GM03348 (cell line): ENCODE measurements around the gene COX18.

ENCODE experiments used
- DNase-seq: peaks from one replicate; pipeline ENCODE4 v3.0.0; 2012; ENCODE audit warnings: low spot score

COX18 gene, protein sequence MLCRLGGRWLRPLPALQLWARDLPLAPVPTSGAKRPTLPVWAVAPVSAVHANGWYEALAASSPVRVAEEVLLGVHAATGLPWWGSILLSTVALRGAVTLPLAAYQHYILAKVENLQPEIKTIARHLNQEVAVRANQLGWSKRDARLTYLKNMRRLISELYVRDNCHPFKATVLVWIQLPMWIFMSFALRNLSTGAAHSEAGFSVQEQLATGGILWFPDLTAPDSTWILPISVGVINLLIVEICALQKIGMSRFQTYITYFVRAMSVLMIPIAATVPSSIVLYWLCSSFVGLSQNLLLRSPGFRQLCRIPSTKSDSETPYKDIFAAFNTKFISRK

DNA sequence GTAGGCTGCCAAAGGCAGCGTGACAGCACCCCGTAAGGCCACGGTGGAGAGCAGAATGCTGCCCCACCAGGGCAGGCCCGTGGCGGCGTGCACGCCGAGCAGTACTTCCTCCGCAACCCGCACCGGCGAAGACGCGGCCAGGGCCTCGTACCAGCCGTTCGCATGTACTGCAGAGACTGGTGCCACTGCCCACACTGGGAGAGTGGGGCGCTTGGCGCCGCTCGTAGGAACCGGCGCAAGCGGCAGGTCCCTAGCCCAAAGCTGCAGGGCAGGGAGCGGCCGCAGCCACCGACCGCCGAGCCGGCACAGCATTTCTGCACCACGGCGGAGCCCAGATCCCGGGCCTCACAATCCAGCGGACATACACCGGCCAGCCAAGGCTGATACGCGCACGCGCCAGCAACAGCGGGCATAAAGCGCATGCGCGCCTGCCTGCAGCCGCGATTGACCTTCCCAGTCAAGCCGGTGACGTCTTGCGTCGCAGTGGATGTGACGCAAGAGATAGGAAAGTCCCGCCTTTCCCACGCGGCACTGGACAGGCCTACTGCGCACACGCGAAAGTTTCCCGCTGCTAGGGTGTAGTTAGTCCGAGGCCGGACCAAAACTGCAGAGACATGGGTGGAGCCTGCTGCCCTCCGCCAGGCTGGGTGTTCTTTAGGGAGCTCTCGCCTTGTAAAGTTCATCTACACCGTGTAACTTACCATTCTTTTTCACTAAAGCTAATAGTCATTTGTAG, at the start of gene COX18:
TSS of gene COX18 (minus strand) at position 379 of the 736 bp plus-strand sequence. CDS start at position 312, 67 bp downstream.
- peak; percentile 97 for DNase-seq

DNA sequence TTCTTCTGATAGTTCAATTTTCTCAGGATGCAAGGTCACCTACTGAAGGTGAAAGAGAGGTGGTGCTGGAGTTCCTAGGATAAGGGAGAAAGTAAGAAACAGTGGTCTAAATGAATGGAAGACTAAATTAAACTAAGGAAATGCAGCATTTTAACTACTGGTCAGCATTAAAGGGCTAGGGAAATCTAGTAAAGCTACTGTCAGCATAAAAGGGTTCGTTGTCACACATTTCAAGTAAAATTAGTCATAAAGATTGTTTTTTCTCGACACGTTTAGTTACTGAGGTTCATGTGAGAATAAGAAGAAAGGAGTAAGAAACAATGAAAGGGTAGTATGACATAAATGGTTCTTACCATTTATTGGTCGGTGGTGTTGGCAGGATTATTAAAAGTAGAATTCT, 40.0 kb upstream of the COX18 start:
- DNase-seq = no peak

DNA sequence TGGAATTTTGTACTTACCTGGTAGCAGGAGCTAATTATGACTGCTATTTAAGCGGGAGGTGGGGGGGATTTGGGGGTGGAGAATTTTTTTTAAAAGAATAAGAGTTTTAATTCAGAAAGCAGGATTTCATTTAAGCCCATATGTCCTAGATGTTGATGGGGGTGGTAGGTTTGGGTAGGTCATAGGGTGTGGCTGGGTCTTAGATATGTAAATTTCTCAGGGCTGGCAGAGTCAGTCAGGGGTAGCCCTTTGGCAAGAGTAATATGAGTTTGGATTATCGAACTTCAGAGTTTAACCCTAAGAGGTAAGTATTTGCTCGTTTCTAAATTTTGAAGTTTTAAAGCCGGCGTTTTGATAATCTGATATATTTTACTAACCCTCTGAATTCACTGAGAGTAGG, 35.2 kb upstream of the COX18 start:
- no peak for DNase-seq

DNA sequence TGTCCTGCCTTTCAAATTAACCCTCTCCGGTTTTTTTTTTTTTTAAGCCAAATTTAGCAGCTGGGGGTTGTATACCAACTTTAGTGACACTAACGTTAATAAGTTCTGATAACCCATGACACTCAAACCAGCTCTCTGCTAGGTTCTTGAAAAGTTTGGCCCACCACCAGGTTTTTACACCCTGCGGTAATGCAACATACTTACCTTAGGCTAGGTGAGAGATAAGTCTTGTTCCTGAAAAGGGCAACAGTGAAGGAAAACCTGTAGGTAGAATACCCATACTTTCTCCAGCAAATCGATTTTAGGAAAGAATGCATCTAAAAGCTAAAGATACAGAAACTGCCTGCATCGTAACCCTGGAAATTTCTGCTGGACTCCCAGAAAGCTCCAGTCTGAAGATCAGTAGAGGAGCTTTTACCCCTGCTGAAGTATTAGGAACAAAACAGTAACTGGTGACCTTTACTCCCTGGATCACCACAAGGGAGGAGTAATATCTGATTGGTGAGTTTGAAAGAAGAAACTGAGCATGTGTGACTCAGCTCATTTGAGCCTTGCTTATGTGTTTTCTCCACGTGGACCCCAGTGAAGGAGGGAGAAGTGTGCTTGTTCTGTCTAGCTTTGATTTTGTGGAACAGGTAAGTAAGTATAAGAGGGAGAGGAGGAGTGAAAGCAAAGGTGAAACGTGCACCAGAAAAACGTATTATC, 34.4 kb upstream of the COX18 start:
- no peak for DNase-seq

DNA sequence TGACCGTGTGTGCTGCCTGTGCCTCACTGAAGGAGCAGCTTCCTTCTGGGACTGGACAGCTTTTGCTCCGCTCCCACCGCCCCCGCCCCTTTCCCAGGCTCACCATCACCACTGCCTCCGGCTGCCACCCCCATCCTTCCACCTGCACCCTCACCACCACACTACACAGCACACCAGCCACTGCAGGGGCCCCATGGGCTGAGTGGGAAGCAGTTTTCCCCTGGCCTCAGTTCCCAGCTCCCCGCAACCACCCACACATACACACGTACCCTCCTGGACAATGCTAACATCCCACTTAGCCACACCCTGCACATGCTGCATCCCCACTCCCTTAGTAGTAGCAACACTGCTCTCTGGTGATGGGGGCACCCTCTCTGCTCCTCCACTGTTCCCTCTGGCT, 29.6 kb upstream of the COX18 start:
- DNase-seq = no peak

DNA sequence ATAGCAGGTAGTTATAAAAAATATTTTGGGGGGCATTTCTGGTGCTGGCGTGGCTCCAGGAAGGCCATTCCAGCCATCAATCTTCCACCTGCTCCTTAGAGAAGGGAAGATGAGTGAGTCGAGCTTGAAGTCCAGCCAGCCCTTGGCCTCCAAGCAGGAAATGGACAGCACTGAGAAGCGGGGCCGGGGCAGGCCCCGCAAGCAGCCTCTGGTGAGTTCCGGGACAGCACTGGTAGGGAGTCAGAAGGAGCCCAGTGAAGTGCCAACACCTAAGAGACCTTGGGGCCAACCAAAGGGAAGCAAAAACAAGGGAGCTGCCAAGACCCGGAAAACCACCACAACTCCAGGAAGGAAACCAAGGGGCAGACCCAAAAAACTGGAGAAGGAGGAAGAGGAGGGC, 29.2 kb upstream of the COX18 start:
- DNase-seq = no peak

DNA sequence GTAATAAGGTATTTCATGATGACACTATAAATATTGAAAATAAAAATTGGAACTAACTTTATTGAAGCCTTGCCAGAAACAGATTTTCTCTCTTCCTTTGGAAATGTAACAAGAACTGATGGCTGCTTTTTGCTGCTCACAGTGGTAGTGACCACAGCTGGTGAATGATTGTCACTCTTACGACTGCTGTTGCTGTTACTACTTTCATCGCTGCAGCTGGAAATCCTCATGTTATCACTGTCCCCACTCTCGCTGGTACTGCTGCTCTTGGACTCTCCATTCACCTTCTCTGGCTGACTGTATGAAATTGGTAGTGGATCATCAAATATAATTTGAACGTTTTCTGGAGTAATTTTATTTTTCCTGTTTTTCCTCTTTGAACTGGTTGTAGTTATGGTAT, 28.5 kb upstream of the COX18 start:
- no peak for DNase-seq

DNA sequence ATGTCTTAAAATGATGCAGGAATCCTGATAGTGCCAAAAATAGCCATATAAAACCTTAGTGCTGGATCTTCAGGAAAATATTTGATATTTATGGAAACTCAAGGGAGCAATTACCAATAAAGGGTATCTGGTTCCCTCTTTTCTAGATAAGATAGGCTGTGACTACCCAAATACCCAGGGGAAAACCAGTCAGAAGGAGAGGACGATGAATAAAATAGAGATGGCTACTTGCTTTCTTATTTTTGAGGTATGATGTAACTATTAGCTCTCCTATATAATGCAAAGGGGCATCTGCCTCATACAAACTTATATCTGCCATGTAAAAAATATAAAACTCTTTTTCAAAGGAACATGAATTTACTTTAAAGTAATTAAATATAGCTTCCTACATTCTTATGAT, 23.4 kb upstream of the COX18 start:
- no peak for DNase-seq

DNA sequence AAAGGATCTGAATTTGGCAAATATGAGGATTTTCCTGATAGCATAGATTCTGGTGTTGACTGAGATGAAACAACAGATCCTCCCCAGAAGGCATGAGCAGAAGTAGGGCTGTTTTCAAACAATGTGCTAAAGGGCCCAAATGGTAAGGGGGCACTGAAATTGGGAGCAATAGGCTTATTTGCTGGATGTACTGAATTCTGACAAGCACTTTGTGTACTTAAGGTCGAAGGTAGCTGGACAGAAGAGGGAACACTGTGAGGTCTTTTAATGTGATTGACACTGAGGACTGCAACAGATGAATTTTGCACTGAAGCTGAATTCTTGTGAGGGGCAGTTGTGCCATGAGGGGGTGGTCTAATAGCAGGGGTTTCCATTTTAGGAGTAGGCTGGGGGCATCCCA, 21.2 kb upstream of the COX18 start:
- DNase-seq = no peak

DNA sequence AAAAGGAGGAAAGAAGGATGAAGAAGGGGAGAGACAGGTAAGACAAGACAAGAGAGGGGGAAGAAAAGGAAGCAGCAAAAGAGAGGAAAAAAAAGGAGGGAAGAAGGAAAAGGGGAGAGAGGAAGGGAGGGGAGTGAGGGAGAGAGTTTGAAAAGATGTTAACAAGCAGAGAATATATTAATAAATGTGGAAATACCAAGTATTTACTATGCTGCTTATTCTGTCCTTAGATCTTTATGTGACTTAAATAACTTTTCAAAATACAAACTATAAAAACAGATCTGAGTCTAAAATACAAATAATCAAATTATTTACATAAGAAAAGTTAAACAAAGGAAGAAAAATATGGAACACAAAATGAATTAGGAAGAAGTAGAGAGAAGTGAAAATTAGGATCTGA, 18.4 kb upstream of the COX18 start:
- no peak for DNase-seq

DNA sequence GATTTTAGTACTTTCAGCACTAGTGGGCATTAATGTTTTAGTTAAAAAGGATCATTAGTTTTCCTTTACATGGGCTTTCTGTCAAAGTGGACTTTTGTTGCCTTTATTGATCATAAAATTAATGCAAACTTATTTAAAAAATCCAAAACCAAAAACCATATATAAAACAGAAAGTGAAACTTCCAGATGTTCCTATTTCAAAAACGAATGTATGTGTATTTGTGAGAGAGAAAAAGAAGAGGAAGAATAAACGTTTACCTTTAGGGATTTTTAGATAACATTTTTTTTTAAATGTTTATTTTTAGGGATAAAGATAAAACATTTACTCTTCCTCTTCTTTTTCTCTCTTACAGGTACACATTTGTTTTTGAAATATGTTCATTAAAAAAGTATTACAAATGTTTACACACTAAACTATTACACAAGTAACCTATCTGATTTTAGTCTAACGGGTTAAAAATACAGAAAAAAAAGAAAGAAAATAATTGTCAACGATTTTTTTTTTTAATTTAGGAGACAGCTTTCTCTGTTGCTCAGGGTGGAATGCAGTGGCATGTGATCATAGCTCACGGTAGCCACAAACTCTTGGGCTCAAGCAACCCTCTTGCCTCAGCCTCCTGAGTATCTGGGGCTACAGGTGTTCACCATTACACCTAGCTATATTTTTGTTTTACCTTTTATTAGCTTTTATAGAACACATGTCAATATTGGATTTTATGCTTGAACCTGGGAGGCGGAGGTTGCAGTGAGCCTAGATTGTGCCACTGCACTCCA, 16.8 kb upstream of the COX18 start:
- DNase-seq = no peak

DNA sequence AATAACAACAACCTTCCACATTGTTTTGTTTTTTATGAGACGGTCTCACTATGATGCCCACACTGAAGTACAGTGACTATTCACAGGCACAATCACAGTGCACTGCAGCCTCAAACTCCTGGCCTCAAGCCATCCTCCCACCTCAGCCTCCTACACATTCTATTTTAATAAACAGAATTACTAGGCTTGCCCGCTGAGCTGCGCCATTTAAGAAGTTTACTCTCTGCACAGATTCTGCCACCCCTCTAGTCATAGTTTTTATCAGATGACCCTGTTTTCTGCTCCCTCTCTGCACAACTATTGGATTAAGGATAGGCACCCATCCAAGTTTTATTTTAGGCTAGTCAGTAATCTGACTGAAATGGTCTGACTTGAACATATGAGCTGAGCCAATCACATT, 11.3 kb upstream of the COX18 start:
- no peak for DNase-seq

DNA sequence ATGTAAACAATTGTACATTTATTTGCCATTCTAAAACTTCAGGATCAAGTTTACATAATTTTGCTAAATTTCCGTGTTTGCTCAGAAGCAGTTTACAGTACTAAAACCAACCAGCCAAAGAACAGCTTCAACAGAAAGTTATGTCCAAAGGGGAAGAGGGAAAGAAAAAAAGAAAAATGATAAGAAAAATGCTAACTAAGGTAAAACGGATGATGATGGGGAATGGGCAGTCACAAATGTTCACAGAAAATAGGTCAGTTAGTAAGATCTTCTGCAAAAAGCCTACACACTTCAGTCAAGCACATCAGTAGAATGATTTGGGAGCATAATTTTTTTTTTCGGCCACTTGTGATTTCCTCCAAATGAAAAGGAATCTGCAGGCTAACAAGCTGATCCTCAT, 6.3 kb upstream of the COX18 start:
- DNase-seq = no peak

DNA sequence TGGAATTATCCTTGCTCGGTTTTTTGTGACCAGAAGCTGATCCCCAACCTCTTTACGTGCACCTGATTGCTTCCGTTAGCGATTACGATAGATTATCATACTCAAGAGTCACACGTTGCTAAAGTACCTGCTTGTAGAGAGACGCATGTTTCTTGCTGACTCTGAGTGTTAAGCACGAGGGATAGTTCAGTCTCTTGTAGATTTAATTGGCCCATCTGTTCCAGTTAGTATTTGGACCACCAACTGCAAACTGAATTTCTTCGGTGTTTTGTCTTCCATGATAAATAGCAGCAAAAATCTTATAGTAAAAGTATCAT, 516 bp upstream of the COX18 start:
- no peak for DNase-seq

DNA sequence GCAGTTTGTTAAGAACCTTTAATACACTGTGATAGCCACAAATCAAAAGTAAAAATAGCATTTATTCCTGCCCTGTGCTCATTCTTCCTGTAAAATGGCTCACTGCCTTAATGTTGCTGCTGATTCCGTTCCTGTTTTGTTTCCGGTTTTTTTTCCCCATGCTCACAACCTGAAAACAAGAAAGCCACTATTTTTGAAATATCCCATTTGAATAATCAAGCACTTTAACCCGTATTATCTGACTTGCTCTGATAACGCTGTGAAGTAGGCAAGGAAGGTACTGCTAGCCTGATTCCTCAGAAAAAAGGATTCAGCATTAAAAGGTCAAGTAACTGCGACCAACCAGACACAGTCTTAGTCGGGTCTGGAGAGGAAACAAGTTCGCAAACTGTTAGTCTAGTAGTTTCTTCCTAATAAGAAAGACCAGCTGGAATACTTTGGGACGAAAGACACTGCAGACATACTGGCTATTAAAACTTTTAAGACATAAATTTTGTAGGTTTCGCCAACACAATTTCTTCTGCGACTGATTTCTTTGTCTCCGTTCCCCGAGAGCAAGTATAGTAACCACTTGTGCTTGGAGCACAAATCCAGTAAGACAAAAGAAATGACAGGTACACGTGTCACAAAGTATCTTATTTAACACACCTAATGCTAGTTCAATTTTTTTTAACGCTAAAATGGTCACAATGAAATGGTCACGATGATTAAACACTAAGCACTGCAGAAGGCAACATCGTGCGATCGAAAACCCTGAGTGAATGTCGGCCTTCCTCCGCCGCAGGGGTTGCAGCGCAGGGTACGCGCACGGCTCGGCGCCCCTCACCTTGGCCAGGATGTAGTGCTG, 802 bp downstream of the COX18 start:
- peak; percentile 15 for DNase-seq

DNA sequence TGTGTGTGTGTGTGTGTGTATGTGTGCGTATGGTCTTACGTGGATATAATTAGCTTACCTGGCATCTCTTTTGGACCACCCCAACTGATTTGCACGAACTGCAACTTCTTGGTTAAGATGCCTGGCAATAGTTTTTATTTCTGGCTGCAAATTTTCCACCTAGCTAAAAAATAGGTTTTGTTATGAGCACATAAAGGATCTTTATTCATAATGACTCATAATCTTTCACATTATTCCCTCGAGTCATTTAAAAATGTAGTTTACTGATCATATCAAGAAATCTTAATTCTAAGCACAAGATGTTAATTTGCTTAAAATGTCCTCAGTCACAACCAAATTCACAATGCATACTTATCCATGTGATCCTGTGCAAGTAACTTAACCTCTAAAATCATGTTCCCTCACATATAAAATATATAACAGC, 1.5 kb downstream of the COX18 start:
- peak; percentile 6 for DNase-seq

DNA sequence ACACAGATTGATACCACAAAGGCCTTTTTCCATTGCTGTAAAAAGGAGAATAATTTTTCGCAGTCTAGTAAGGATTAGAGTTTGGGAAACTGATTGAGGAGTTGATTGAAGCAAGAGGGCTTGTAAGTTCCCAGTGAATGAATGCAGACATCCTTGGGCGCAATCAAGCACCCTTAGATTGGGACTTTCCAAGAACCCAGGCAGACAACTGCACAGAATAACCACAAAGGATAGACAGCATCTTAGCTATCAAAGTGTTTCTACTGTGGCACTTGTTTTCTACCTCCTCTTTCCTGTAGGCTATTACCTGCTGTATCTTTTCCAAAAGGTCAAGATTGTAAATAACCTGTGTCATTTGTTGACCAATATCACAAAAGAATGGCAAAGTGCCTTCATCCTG, 2.6 kb downstream of the COX18 start:
- DNase-seq = no peak

DNA sequence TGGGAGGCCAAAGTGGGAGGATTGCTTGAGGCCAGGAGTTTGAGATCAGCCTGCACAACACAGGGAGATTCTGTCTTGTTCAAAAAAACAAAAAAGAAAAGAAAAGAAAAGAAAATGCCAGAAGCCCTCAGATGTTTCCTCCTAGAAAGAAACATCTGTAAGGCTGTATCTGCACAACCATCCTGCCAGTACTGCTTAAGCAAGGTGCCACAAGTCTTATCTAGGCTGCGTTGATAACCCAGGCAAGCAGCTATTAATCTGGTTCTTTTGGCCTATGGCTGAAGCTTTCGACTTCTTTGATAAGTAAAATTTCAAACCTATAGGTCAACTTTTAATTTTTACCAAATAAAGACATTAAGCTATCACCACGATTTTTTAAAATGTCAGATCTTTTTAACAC, 3.1 kb downstream of the COX18 start:
- DNase-seq = no peak

DNA sequence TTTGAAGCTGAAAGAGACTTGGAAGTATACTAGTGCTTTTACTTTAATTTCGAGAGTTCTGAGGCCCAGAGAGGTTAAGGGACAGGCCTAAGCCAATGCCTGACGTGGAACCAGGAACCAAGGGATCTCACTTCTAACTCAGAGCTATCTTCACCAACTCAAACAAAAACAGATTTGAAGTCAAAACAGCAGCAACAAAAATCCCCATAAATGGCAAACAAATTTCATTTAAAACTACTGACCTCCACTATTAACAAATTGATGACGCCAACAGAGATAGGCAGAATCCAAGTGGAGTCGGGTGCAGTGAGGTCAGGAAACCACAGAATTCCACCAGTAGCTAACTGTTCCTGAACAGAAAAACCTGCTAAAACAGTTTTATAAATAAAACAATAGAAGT, 5.0 kb downstream of the COX18 start:
- no peak for DNase-seq

DNA sequence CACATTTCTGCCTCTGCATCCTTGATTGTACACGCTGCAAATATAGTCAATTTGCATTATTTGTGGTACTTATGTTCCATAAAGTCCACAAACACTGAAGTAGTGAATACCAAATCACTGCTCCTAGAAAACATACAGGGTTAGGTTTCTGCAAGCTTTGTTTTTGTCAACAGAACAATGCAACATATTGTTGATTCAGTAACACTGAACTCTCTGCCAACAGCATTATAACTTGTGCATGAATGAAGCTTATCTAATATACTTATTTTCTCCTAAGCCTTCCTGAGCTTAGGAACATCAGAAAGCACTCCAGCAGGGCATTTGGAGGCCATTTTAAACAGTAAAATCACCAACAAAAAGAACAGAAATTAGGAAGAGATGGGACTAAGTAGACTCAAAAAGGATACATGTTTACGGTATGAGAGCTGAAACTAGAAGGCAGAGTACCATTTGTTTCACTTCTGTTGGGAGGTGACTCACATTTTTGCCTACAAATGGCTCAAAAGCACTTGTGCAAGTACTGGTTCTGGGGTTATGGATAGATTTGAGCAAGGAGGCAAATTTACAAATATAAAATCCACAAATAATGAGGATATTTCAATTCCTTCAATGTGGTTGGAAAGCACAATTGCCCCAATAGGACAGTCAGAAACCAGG, 14.1 kb downstream of the COX18 start:
- no peak for DNase-seq

DNA sequence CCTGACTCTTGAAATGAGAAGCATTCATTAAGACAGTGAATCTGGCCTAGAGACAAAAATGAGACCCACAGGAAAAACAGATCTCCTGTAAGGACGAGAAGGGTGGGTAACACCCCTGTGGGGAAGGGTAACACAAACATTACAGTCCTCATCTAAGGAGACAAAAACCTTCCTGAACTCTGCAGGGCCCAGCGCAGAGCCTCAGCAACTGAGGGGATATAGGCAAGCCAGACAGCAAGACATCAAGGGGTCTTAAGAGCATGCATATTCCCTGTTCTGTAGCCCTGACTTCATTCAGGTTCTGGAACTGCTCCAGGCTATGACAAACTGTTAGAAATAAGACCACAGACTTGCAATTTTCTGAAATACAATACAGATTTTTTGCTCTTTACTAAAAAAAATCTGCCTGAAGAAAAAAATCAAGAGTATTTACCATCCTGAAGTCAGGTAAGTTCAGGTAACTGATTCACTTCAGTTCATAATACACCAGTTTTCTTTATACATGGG, 15.5 kb downstream of the COX18 start:
- no peak for DNase-seq
